ENCODE data around the gene TMF1. TPM values are rescaled to one million over a fixed set of nuclear protein-coding genes. Genes with fewer than 3 reads are reported as not detected.
A peak's percentile ranks its signal among the peaks of the same experiment; 100 is the strongest.

The TMF1 gene
- total and polyA plus RNA-seq, 10 of the 15 experiments (the other 5 are each of a cell fraction or from before 2014, with no cell fraction given), result 7.1 to 24.5 (median 18.6) TPM

DNA sequence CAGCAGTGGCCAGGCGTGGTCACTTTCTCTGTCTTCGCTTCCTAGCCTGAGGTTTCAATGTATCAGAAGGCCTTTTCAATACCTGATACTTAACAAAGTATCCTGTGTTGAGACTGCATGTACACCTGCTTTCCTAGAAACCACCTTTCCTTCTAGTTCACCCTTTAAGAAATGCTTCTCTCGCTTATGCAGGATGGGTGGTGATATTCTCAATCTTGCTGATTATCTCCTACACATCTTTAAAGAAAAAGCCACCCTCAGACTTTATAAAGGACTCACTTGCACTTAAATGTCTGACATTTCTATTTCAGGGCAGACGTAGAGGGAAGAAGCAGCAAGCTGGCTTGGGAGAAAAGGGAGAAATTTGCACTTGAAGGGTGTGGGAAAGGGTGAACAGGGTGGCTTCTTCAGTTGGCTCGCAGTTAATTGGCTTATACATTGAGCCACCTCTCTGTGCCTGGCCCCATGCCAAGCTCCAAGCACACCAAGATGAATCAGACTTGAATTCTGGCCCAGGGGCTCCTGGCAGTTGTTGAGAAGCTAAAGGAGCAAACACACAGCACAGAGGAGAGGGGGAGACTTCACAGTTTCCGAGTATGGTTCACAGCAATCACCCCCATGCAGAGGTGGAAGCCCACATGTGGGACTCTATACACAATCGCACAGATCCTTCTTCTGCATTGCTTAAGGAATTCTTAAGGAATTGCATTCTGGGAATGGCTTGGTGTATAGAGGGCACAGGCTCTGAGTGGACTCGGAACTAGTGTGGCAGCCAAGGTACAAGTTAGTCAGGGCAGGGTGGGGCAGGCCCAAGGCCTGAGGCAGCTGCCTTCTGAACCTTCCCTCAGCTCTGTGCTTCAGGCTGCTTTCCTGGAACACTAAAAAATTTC is 33.9 kb upstream of the TMF1 start:
- FAIRE-seq, result no peak
- SMC1A ChIA-PET (ENCODE audit: uncharacterized antibody, unreplicated experiment), result interaction anchor here (0.8 to 19.6 kb wide), 11 partner anchors 7 to 323 kb away, joined by 3 to 234 read pairs (median 3); partner anchors contain the start of gene TMF1

More for the DNA sequence above, 33.9 kb upstream of the TMF1 start:
- BruUV-seq (replicated peaks), result no TSS peak
- in situ Hi-C loops (cut with MboI) (no loop called here), intact Hi-C loops (cut with micrococcal nuclease; ENCODE audit: unreplicated experiment) (loop anchor here (2.0 to 10.0 kb wide), 3 partner anchors 33 to 1431 kb away; partner anchors contain the start of genes EOGT, SUCLG2 and TMF1)
- Histone ChIP-seq H3K79me2 (ENCODE audit: control insufficient read depth, insufficient read depth, low read length) (peaks cover 70% of the 10 kb centered on the region), H3K4me1 (ENCODE audit: control insufficient read depth, insufficient read depth, low read length) (peaks cover 39% of the 10 kb centered on the region), H3K4me3 (peak overlapping the region; percentile 98), H3K9ac (ENCODE audit: control insufficient read depth, insufficient read depth, low read length) (peak overlapping the region; percentile 90), H3K4me2 (ENCODE audit: control insufficient read depth, insufficient read depth) (peak overlapping the region; percentile 99), H3K9me3 (replicated peaks; ENCODE audit: control insufficient read depth, insufficient read depth, low read length) (no peaks in the 10 kb centered on the region), H3K27ac (ENCODE audit: control insufficient read depth, insufficient read depth) (peak overlapping the region; percentile 75), H3K36me3 (ENCODE audit: control insufficient read depth in 2 of 2, insufficient read depth in 2 of 2, low read length in 1 of 2) (peaks cover 0 to 6% of the 10 kb centered on the region in 2 experiments; a peak in 1 of 4 replicates), H4K20me1 (ENCODE audit: control insufficient read depth, insufficient read depth) (no peaks in the 10 kb centered on the region), H3K27me3 (replicated peaks in 1 of 2; ENCODE audit: control insufficient read depth in 2 of 2, insufficient read depth in 2 of 2, low read length in 1 of 2) (no peaks in the 10 kb centered on the region), H2AFZ (ENCODE audit: control insufficient read depth, low read depth, low read length) (peak overlapping the region; percentile 48)
- ATAC-seq (peak; percentile 6), DNase-seq (ENCODE audit: low read depth, low spot score) (no peak)
- TF ChIP-seq SREBF1 (IDR thresholded peaks at IDR 0.05; ENCODE audit: low read length) (no peak), SMAD1 (IDR thresholded peaks at IDR 0.05; ENCODE audit: low read depth, partially characterized antibody) (peak; percentile 93), SP1 (IDR thresholded peaks at IDR 0.05; ENCODE audit: low read depth, low read length) (no peak), LARP7 (IDR thresholded peaks at IDR 0.05) (0 out of 2 replicates have a peak, but pooled peaks have one; percentile 22), NBN (IDR thresholded peaks at IDR 0.05) (0 out of 2 replicates have a peak, but pooled peaks have one; percentile 16), NFYB (IDR thresholded peaks at IDR 0.05; ENCODE audit: insufficient read depth, low read depth, low read length) (0 out of 2 replicates have a peak, but pooled peaks have one; percentile 14), SMARCA5 (IDR thresholded peaks at IDR 0.05) (0 out of 2 replicates have a peak, but pooled peaks have one; percentile 26), CREB1 (IDR thresholded peaks at IDR 0.05; ENCODE audit: low read depth) (no peak), RUNX3 (IDR thresholded peaks at IDR 0.05; ENCODE audit: low read length) (0 out of 2 replicates have a peak, but pooled peaks have one; percentile 5)
- TF ChIP-seq, protein P1, sequence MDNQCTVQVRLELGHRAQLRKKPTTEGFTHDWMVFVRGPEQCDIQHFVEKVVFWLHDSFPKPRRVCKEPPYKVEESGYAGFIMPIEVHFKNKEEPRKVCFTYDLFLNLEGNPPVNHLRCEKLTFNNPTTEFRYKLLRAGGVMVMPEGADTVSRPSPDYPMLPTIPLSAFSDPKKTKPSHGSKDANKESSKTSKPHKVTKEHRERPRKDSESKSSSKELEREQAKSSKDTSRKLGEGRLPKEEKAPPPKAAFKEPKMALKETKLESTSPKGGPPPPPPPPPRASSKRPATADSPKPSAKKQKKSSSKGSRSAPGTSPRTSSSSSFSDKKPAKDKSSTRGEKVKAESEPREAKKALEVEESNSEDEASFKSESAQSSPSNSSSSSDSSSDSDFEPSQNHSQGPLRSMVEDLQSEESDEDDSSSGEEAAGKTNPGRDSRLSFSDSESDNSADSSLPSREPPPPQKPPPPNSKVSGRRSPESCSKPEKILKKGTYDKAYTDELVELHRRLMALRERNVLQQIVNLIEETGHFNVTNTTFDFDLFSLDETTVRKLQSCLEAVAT (IDR thresholded peaks at IDR 0.05), result 0 out of 2 replicates have a peak, but pooled peaks have one; percentile 35
- ChIA-PET CTCF (interaction anchor here (0.6 to 2.0 kb wide), 8 partner anchors 22 to 815 kb away, joined by 3 to 6 read pairs (median 4); no protein-coding TSS in a partner anchor), RAD21 (ENCODE audit: unreplicated experiment) (interaction anchor here (0.6 to 16.7 kb wide), 13 partner anchors 8 to 348 kb away, joined by 3 to 152 read pairs (median 3); partner anchors contain the start of gene TMF1), POLR2A (interaction anchor here (0.6 to 4.1 kb wide), 8 partner anchors 8 to 356 kb away, joined by 3 to 30 read pairs (median 4); partner anchors contain the start of gene TMF1)
- WGBS (ENCODE audit: insufficient coverage, insufficient replicate concordance, low lambda C conversion rate, missing lambda C conversion rate), result under 1% methylated on average over 8 of the region's 8 CpGs

All from GM12878 (cell line).